HEK293 (cell line): ENCODE results near the gene ZNF467.

Source experiments
- CTCF ChIA-PET: fragments of 350-600 bp; formaldehyde crosslinking; extraction: SDS; loops from one replicate; lab custom pipeline; 2021; ENCODE audit warnings: antibody characterized with exemption; lab: Yijun Ruan, JAX
- POLR2A ChIA-PET: fragments of 300-600 bp; formaldehyde crosslinking; extraction: SDS; loops from one replicate; lab custom pipeline; 2020; ENCODE audit warnings: antibody characterized with exemption, inconsistent platforms; lab: Yijun Ruan, JAX
- H3K27ac ChIP-seq: fragments of 200-500 bp; sonication (Bioruptor generic); 2 replicates; pipeline ENCODE4 v1.5.1; 2014; ENCODE audit warnings: low read depth, low read length, control low read depth, inconsistent platforms; ENCODE audit errors: extremely low read depth
- H3K36me3 ChIP-seq, 2 experiments: fragments of 200-500 bp in 1 of 2; sonication (Bioruptor generic) in 1 of 2; 1 replicate in 1 of 2; 2 replicates in 1 of 2; pipeline ENCODE4 v1.5.1; 2014 to 2017; ENCODE audit warnings: inconsistent platforms in 2 of 2, low read length in 2 of 2; ENCODE audit not compliant: control insufficient read depth in 2 of 2, insufficient read depth in 1 of 2
- H3K4me1 ChIP-seq: fragments of 200-500 bp; sonication (Bioruptor generic); 2 replicates; pipeline ENCODE4 v1.5.1; 2014; ENCODE audit warnings: mild to moderate bottlenecking, low read length, inconsistent platforms; ENCODE audit not compliant: control insufficient read depth, insufficient read depth
- H3K4me3 ChIP-seq: 2 replicates; pipeline ENCODE4 v1.5.1; 2011; ENCODE audit warnings: low read depth, mild to moderate bottlenecking, control low read depth, low read length, moderate library complexity
- H3K9me3 ChIP-seq: fragments of 200-500 bp; sonication (Bioruptor generic); 2 replicates; pipeline ENCODE4 v1.5.1; 2014; ENCODE audit warnings: low read depth, low read length, inconsistent platforms; ENCODE audit not compliant: control insufficient read depth, insufficient read depth
- GLI4 ChIP-seq: fragments of 450-650 bp; formaldehyde crosslinking; IDR thresholded peaks from 2 replicates; pipeline ENCODE4 v1.5.1; 2016; ENCODE audit warnings: missing biosample characterization, missing genetic modification characterization
- GLIS2 ChIP-seq: fragments of 450-650 bp; formaldehyde crosslinking; IDR thresholded peaks from 2 replicates; pipeline ENCODE4 v1.5.1; 2016; ENCODE audit warnings: missing biosample characterization, missing genetic modification characterization
- KLF8 ChIP-seq: fragments of 450-650 bp; formaldehyde crosslinking; IDR thresholded peaks from 2 replicates; pipeline ENCODE4 v1.5.1; 2016; ENCODE audit warnings: missing biosample characterization, missing genetic modification characterization
- TSHZ1 ChIP-seq: fragments of 450-650 bp; formaldehyde crosslinking; IDR thresholded peaks from 2 replicates; pipeline ENCODE4 v1.5.1; 2016; ENCODE audit warnings: missing biosample characterization, missing genetic modification characterization, borderline replicate concordance
- WT1 ChIP-seq: fragments of 450-650 bp; formaldehyde crosslinking; IDR thresholded peaks from 2 replicates; pipeline ENCODE4 v1.5.1; 2016; ENCODE audit warnings: missing biosample characterization, missing genetic modification characterization
- YY2 ChIP-seq: fragments of 450-650 bp; formaldehyde crosslinking; IDR thresholded peaks from 2 replicates; pipeline ENCODE4 v1.5.1; 2016; ENCODE audit warnings: missing biosample characterization, missing genetic modification characterization
- ZBTB44 ChIP-seq: fragments of 450-650 bp; IDR thresholded peaks from 2 replicates; pipeline ENCODE4 v1.5.1; 2018; ENCODE audit warnings: missing biosample characterization, mild to moderate bottlenecking, missing genetic modification characterization
- ZFHX2 ChIP-seq: fragments of 450-650 bp; formaldehyde crosslinking; conservative IDR thresholded peaks from 2 replicates; pipeline ENCODE4 v1.5.1; 2016; ENCODE audit warnings: missing biosample characterization, missing genetic modification characterization
- ZNF10 ChIP-seq: fragments of 450-650 bp; formaldehyde crosslinking; IDR thresholded peaks from 2 replicates; pipeline ENCODE4 v1.5.1; 2017; ENCODE audit warnings: missing biosample characterization, missing genetic modification characterization
- ZNF184 ChIP-seq: fragments of 450-650 bp; IDR thresholded peaks from 2 replicates; pipeline ENCODE4 v1.5.1; 2018; ENCODE audit warnings: missing biosample characterization, mild to moderate bottlenecking, missing genetic modification characterization
- ZNF19 ChIP-seq: fragments of 450-650 bp; formaldehyde crosslinking; IDR thresholded peaks from 2 replicates; pipeline ENCODE4; 2016; ENCODE audit warnings: missing biosample characterization, missing genetic modification characterization, low read depth
- ZNF341 ChIP-seq: fragments of 450-650 bp; formaldehyde crosslinking; IDR thresholded peaks from 2 replicates; pipeline ENCODE4; 2016; ENCODE audit warnings: low read depth, missing biosample characterization, missing genetic modification characterization
- ZNF362 ChIP-seq: fragments of 450-650 bp; formaldehyde crosslinking; IDR thresholded peaks from 2 replicates; pipeline ENCODE4 v1.5.1; 2016; ENCODE audit warnings: missing biosample characterization, missing genetic modification characterization
- ZNF391 ChIP-seq: fragments of 450-650 bp; formaldehyde crosslinking; IDR thresholded peaks from 2 replicates; pipeline ENCODE4 v1.5.1; 2016; ENCODE audit warnings: low read depth, missing biosample characterization, missing genetic modification characterization, borderline replicate concordance
- ZNF394 ChIP-seq: fragments of 450-650 bp; formaldehyde crosslinking; IDR thresholded peaks from 2 replicates; pipeline ENCODE4 v1.5.1; 2016; ENCODE audit warnings: missing biosample characterization, missing genetic modification characterization, mild to moderate bottlenecking, moderate library complexity, borderline replicate concordance
- ZNF404 ChIP-seq: fragments of 450-650 bp; formaldehyde crosslinking; IDR thresholded peaks from 2 replicates; pipeline ENCODE4 v1.5.1; 2017; ENCODE audit warnings: missing biosample characterization, missing genetic modification characterization
- ZNF623 ChIP-seq: fragments of 450-650 bp; formaldehyde crosslinking; IDR thresholded peaks from 2 replicates; pipeline ENCODE4 v1.5.1; 2016; ENCODE audit warnings: missing biosample characterization, missing genetic modification characterization
- ZNF626 ChIP-seq: fragments of 450-650 bp; sonication (Bioruptor Pico); formaldehyde crosslinking; IDR thresholded peaks from 2 replicates; pipeline ENCODE4 v1.5.1; 2018; ENCODE audit warnings: missing biosample characterization, missing genetic modification characterization, inconsistent platforms
- TF ChIP-seq, protein P1 (sequence below): fragments of 450-650 bp; formaldehyde crosslinking; IDR thresholded peaks from 2 replicates; pipeline ENCODE4 v1.5.1; 2016; ENCODE audit warnings: missing biosample characterization, missing genetic modification characterization
- TF ChIP-seq, protein P2 (sequence below): fragments of 450-650 bp; formaldehyde crosslinking; IDR thresholded peaks from 2 replicates; pipeline ENCODE4 v1.5.1; 2016; ENCODE audit warnings: missing biosample characterization, missing genetic modification characterization

The ZNF467 gene

DNA sequence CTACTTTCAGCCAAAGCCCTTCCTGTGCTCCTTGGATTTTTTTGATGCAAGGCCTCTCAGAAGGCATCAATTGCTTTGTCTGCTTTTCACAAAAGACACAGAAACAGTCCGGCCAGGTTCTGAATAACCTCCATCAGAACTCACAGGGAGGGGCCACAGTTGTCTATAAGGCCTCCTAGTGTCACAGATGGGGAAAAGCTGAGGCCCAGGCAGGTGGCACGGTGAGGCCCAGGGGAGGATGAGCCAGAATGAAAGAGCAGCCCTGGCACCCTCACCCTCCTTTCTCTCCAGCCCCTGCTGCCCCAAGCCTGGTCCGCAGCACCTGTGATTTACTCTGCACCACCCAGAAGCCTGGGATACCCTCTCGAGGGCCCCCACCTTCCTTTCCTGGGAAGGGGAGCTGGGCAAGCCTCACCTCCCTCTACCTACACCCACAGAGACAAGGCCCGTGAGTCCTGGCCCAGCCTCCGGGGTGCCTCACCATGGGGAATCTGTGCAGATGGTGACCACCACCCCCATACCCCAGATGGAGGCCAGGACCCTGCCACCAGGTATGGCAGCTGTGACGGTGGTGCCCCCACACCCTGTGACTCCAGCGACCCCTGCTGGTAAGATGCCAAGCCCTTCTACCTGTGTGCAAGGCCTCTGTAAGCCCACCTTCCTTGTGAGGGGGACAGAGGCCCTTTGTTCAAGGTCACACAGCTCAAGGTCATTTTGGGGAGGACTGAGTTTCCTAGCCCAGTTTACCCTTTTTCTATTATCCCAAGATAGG is 26.2 kb upstream of the ZNF467 start (continued):
- TF ChIP-seq, protein P1, sequence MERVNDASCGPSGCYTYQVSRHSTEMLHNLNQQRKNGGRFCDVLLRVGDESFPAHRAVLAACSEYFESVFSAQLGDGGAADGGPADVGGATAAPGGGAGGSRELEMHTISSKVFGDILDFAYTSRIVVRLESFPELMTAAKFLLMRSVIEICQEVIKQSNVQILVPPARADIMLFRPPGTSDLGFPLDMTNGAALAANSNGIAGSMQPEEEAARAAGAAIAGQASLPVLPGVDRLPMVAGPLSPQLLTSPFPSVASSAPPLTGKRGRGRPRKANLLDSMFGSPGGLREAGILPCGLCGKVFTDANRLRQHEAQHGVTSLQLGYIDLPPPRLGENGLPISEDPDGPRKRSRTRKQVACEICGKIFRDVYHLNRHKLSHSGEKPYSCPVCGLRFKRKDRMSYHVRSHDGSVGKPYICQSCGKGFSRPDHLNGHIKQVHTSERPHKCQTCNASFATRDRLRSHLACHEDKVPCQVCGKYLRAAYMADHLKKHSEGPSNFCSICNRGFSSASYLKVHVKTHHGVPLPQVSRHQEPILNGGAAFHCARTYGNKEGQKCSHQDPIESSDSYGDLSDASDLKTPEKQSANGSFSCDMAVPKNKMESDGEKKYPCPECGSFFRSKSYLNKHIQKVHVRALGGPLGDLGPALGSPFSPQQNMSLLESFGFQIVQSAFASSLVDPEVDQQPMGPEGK (tag by site-specific recombination) = 0 out of 2 replicates have a peak, but pooled peaks have one; percentile 31
- TF ChIP-seq, protein P2, sequence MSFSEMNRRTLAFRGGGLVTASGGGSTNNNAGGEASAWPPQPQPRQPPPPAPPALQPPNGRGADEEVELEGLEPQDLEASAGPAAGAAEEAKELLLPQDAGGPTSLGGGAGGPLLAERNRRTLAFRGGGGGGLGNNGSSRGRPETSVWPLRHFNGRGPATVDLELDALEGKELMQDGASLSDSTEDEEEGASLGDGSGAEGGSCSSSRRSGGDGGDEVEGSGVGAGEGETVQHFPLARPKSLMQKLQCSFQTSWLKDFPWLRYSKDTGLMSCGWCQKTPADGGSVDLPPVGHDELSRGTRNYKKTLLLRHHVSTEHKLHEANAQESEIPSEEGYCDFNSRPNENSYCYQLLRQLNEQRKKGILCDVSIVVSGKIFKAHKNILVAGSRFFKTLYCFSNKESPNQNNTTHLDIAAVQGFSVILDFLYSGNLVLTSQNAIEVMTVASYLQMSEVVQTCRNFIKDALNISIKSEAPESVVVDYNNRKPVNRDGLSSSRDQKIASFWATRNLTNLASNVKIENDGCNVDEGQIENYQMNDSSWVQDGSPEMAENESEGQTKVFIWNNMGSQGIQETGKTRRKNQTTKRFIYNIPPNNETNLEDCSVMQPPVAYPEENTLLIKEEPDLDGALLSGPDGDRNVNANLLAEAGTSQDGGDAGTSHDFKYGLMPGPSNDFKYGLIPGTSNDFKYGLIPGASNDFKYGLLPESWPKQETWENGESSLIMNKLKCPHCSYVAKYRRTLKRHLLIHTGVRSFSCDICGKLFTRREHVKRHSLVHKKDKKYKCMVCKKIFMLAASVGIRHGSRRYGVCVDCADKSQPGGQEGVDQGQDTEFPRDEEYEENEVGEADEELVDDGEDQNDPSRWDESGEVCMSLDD (tag by site-specific recombination) = no peak
- no peak for TF ChIP-seq ZNF391
- no peak for TF ChIP-seq ZNF19
- no peak for TF ChIP-seq TSHZ1 (tag by site-specific recombination)

- H3K9me3 ChIP-seq = no peaks in the 10 kb centered on the region
- H3K4me3 ChIP-seq = no peak overlapping the region
- H3K27ac ChIP-seq = no peak overlapping the region
- ChIA-PET CTCF (interaction anchor here (1.0 kb wide), 1 partner anchor 9 kb away, joined by 3 read pairs; no protein-coding TSS in a partner anchor), POLR2A (no interaction called here)
- H3K36me3 ChIP-seq = no peaks in the 10 kb centered on the region
- TF ChIP-seq ZNF341 (tag by site-specific recombination) (peak; percentile 30; the same call in 1 of the 2 replicates), ZNF626 (tag by site-specific recombination) (no peak), GLIS2 (no peak), ZNF394 (tag by site-specific recombination) (no peak), KLF8 (tag by site-specific recombination) (no peak), ZNF10 (tag by site-specific recombination) (no peak)
- no peaks in the 10 kb centered on the region for H3K4me1 ChIP-seq
These were observed 24.4 kb upstream of the ZNF467 start for GRCh38 chr7:149797771-149798170.

- no peak overlapping the region for H3K27ac ChIP-seq
- ChIA-PET POLR2A (no interaction called here), CTCF (interaction anchor here (0.8 to 1.0 kb wide), 2 partner anchors 10 to 75 kb away, joined by 3 to 4 read pairs; no protein-coding TSS in a partner anchor)
- TF ChIP-seq WT1 (tag by site-specific recombination) = no peak
- no peak for TF ChIP-seq GLI4 (tag by site-specific recombination)
- TF ChIP-seq ZNF623 (tag by site-specific recombination) = no peak
- TF ChIP-seq ZBTB44 (tag by site-specific recombination) = no peak
- TF ChIP-seq ZNF10 (tag by site-specific recombination) = no peak
- TF ChIP-seq ZNF362 (tag by site-specific recombination) = no peak
- TF ChIP-seq YY2 (tag by site-specific recombination) = no peak
- no peak for TF ChIP-seq ZFHX2 (tag by site-specific recombination)
- no peak for TF ChIP-seq ZNF184 (tag by site-specific recombination)
- no peak for TF ChIP-seq ZNF404
These were observed 23.0 kb upstream of the ZNF467 start for GRCh38 chr7:149796287-149796860.

More at GRCh38 chr7:149796287-149796860, 23.0 kb upstream of the ZNF467 start:
- no peaks in the 10 kb centered on the region for H3K4me1 ChIP-seq
- H3K36me3 ChIP-seq = no peaks in the 10 kb centered on the region
- H3K4me3 ChIP-seq = no peak overlapping the region
- no peaks in the 10 kb centered on the region for H3K9me3 ChIP-seq
